ENCODE data around the gene GLRX. TPM values are rescaled to one million over a fixed set of nuclear protein-coding genes. Genes with fewer than 3 reads are reported as not detected.
A peak's percentile ranks its signal among the peaks of the same experiment; 100 is the strongest.
"Not testable (repeated sequence)": the region's sequence is repeated elsewhere in the genome, so short reads cannot be mapped to it uniquely, and the experiment has no call there.

GLRX gene
- total and polyA plus RNA-seq, 10 of the 15 experiments (the other 5 are each of a cell fraction or from before 2014, with no cell fraction given) = 63.0 to 366 (median 186) TPM

GRCh38 chr5:95813035-95813434, 9.5 kb downstream of the GLRX start:
- DNase-seq (ENCODE audit: low read depth, low spot score); H3K9me3 ChIP-seq (replicated peaks; ENCODE audit: control insufficient read depth, insufficient read depth, low read length); BruUV-seq (replicated peaks); in situ Hi-C loops (cut with MboI); intact Hi-C loops (cut with micrococcal nuclease; ENCODE audit: unreplicated experiment); H3K9ac ChIP-seq (ENCODE audit: control insufficient read depth, insufficient read depth, low read length); H3K27me3 ChIP-seq (replicated peaks in 1 of 2; ENCODE audit: control insufficient read depth in 2 of 2, insufficient read depth in 2 of 2, low read length in 1 of 2); H3K27ac ChIP-seq (ENCODE audit: control insufficient read depth, insufficient read depth); H3K4me3 ChIP-seq; H3K4me2 ChIP-seq (ENCODE audit: control insufficient read depth, insufficient read depth); H4K20me1 ChIP-seq (ENCODE audit: control insufficient read depth, insufficient read depth); H2AFZ ChIP-seq (ENCODE audit: control insufficient read depth, low read depth, low read length); FAIRE-seq; ATAC-seq: not testable (repeated sequence)
- H3K4me1 ChIP-seq (ENCODE audit: control insufficient read depth, insufficient read depth, low read length) = peaks cover 23% of the 10 kb centered on the region
- H3K79me2 ChIP-seq (ENCODE audit: control insufficient read depth, insufficient read depth, low read length) = peaks cover 20% of the 10 kb centered on the region
- WGBS (ENCODE audit: insufficient coverage, insufficient replicate concordance, low lambda C conversion rate, missing lambda C conversion rate) = 97% methylated on average over 8 of the region's 8 CpGs
- POLR2A ChIA-PET = interaction anchor here (0.9 to 1.5 kb wide), 3 partner anchors 9 to 18 kb away, joined by 3 read pairs; no protein-coding TSS in a partner anchor
- RAD21 ChIA-PET (ENCODE audit: unreplicated experiment) = interaction anchor here (1.0 to 1.5 kb wide), 4 partner anchors 10 to 161 kb away, joined by 3 to 6 read pairs (median 6); partner anchors contain the start of gene GLRX
- H3K36me3 ChIP-seq (ENCODE audit: control insufficient read depth in 2 of 2, insufficient read depth in 2 of 2, low read length in 1 of 2) = peaks cover 2 to 24% of the 10 kb centered on the region in 2 experiments
- SMC1A ChIA-PET (ENCODE audit: uncharacterized antibody, unreplicated experiment) = interaction anchor here (1.1 to 15.2 kb wide), 5 partner anchors 9 to 31 kb away, joined by 3 to 320 read pairs (median 5); partner anchors contain the start of gene GLRX
- CTCF ChIA-PET = interaction anchor here (1.5 kb wide), 1 partner anchor 28 kb away, joined by 3 read pairs; no protein-coding TSS in a partner anchor

- 76% methylated on average over 6 of the region's 6 CpGs for WGBS (ENCODE audit: insufficient coverage, insufficient replicate concordance, low lambda C conversion rate, missing lambda C conversion rate)
- Histone ChIP-seq H3K4me1 (ENCODE audit: control insufficient read depth, insufficient read depth, low read length) (peaks cover 29% of the 10 kb centered on the region), H4K20me1 (ENCODE audit: control insufficient read depth, insufficient read depth) (no peaks in the 10 kb centered on the region), H3K4me3 (no peak overlapping the region), H3K27ac (ENCODE audit: control insufficient read depth, insufficient read depth) (peak overlapping the region; percentile 27; the same call in 1 of the 2 replicates), H3K36me3 (ENCODE audit: control insufficient read depth in 2 of 2, insufficient read depth in 2 of 2, low read length in 1 of 2) (peaks cover 2 to 20% of the 10 kb centered on the region in 2 experiments), H3K4me2 (ENCODE audit: control insufficient read depth, insufficient read depth) (no peak overlapping the region), H3K9me3 (replicated peaks; ENCODE audit: control insufficient read depth, insufficient read depth, low read length) (no peaks in the 10 kb centered on the region), H3K9ac (ENCODE audit: control insufficient read depth, insufficient read depth, low read length) (no peak overlapping the region), H3K27me3 (replicated peaks in 1 of 2; ENCODE audit: control insufficient read depth in 2 of 2, insufficient read depth in 2 of 2, low read length in 1 of 2) (no peaks in the 10 kb centered on the region), H3K79me2 (ENCODE audit: control insufficient read depth, insufficient read depth, low read length) (peaks cover 11% of the 10 kb centered on the region), H2AFZ (ENCODE audit: control insufficient read depth, low read depth, low read length) (no peak overlapping the region)
- SMC1A ChIA-PET (ENCODE audit: uncharacterized antibody, unreplicated experiment) = interaction anchor here (0.9 to 15.2 kb wide), 5 partner anchors 10 to 30 kb away, joined by 3 to 320 read pairs (median 3); partner anchors contain the start of gene GLRX
- in situ Hi-C loops (cut with MboI) = no loop called here
- RAD21 ChIA-PET (ENCODE audit: unreplicated experiment) = interaction anchor here (1.0 to 1.4 kb wide), 3 partner anchors 11 to 160 kb away, joined by 3 to 6 read pairs (median 6); partner anchors contain the start of gene GLRX
- POLR2A ChIA-PET = interaction anchor here (0.5 to 1.5 kb wide), 2 partner anchors 19 to 114 kb away, joined by 3 to 4 read pairs; no protein-coding TSS in a partner anchor
- DNase-seq (ENCODE audit: low read depth, low spot score) (no peak), ATAC-seq (no peak), FAIRE-seq (no peak)
- intact Hi-C loops (cut with micrococcal nuclease; ENCODE audit: unreplicated experiment) = no loop called here
- BruUV-seq (replicated peaks) = no TSS peak
- TF ChIP-seq TCF12 (IDR thresholded peaks at IDR 0.05; ENCODE audit: low read depth, low read length) (peak; percentile 58; the same call in 1 of the 2 replicates), TCF7 (IDR thresholded peaks at IDR 0.05; ENCODE audit: borderline replicate concordance) (peak; percentile 80; the same call in 1 of the 2 replicates), KDM1A (IDR thresholded peaks at IDR 0.05; ENCODE audit: borderline replicate concordance) (no peak)
- CTCF ChIA-PET = interaction anchor here (0.9 to 1.2 kb wide), 2 partner anchors 22 to 32 kb away, joined by 3 to 9 read pairs; no protein-coding TSS in a partner anchor
Measured at GRCh38 chr5:95812074-95812471, 10.5 kb downstream of the GLRX start.

GRCh38 chr5:95811461-95812073, 11.0 kb downstream of the GLRX start:
- ChIA-PET SMC1A (ENCODE audit: uncharacterized antibody, unreplicated experiment) (interaction anchor here (0.9 to 15.2 kb wide), 8 partner anchors 9 to 81 kb away, joined by 3 to 320 read pairs (median 32); partner anchors contain the start of genes GLRX and RHOBTB3), POLR2A (interaction anchor here (1.5 to 4.7 kb wide), 2 partner anchors 9 to 20 kb away, joined by 3 to 153 read pairs; partner anchors contain the start of gene GLRX), RAD21 (ENCODE audit: unreplicated experiment) (interaction anchor here (1.3 to 6.9 kb wide), 4 partner anchors 10 to 31 kb away, joined by 6 to 149 read pairs (median 22); partner anchors contain the start of gene GLRX), CTCF (interaction anchor here (0.9 to 1.2 kb wide), 2 partner anchors 23 to 32 kb away, joined by 3 to 9 read pairs; no protein-coding TSS in a partner anchor)
- H3K79me2 ChIP-seq (ENCODE audit: control insufficient read depth, insufficient read depth, low read length); in situ Hi-C loops (cut with MboI); H3K27me3 ChIP-seq (replicated peaks in 1 of 2; ENCODE audit: control insufficient read depth in 2 of 2, insufficient read depth in 2 of 2, low read length in 1 of 2); H2AFZ ChIP-seq (ENCODE audit: control insufficient read depth, low read depth, low read length); BruUV-seq (replicated peaks); DNase-seq (ENCODE audit: low read depth, low spot score); ATAC-seq; FAIRE-seq; H3K9ac ChIP-seq (ENCODE audit: control insufficient read depth, insufficient read depth, low read length); intact Hi-C loops (cut with micrococcal nuclease; ENCODE audit: unreplicated experiment); H3K4me3 ChIP-seq; H3K4me2 ChIP-seq (ENCODE audit: control insufficient read depth, insufficient read depth); H4K20me1 ChIP-seq (ENCODE audit: control insufficient read depth, insufficient read depth); H3K9me3 ChIP-seq (replicated peaks; ENCODE audit: control insufficient read depth, insufficient read depth, low read length): not testable (repeated sequence)
- H3K27ac ChIP-seq (ENCODE audit: control insufficient read depth, insufficient read depth) = 0 out of 2 replicates have a peak overlapping the region, but pooled peaks have one; percentile 27
- H3K36me3 ChIP-seq (ENCODE audit: control insufficient read depth in 2 of 2, insufficient read depth in 2 of 2, low read length in 1 of 2) = peaks cover 2 to 16% of the 10 kb centered on the region in 2 experiments
- WGBS (ENCODE audit: insufficient coverage, insufficient replicate concordance, low lambda C conversion rate, missing lambda C conversion rate) = 83% methylated on average over 13 of the region's 13 CpGs
- peaks cover 29% of the 10 kb centered on the region for H3K4me1 ChIP-seq (ENCODE audit: control insufficient read depth, insufficient read depth, low read length)
